Lower leg skin (tissue), 4 donors: ENCODE data around the gene SPATA19. TPM values are rescaled to one million over a fixed set of nuclear protein-coding genes. Genes with fewer than 3 reads are reported as not detected.

Experiments
- DNase-seq, 2 donors: peaks; one replicate each; pipeline ENCODE4 v3.0.0-alpha.2; 2019; ENCODE audit warnings: low spot score in 2 of 2
- H3K4me3 ChIP-seq: fragments of 200-600 bp; sonication (generic); 2 replicates; pipeline ENCODE4 v1.5.1; 2017; ENCODE audit warnings: mild to moderate bottlenecking, low read depth; ENCODE audit not compliant: poor library complexity, severe bottlenecking
- POLR2A ChIP-seq, 2 donors: fragments of 450-650 bp; IDR thresholded peaks; one replicate each; pipeline ENCODE4 v1.6.1; 2016 to 2017; ENCODE audit warnings: antibody characterized with exemption in 2 of 2, mild to moderate bottlenecking in 1 of 2, moderate library complexity in 1 of 2
- WGBS, 2 donors: methylation state at CpG; one replicate each; pipeline ENCODE4 v1.1.5; 2018; 5-methylcytosine and 5-hydroxymethylcytosine counted together
- intact Hi-C: fragments of 100-400 bp; cut with DNase I; formaldehyde crosslinking; loops from one replicate; pipeline ENCODE4 v1.15.0; 2023; ENCODE audit warnings: low total_unique reads
- total RNA-seq, 4 donors: library from RNA; depleted of rRNA; stranded (reverse); fragments of >200 nt; gene quantifications; one replicate each; pipeline ENCODE4 v1.1.0, GENCODE V29; 2016
- TF ChIP-seq, protein P1 (sequence below), 3 donors: fragments of 450-650 bp; IDR thresholded peaks; one replicate each; pipeline ENCODE4 v1.5.1; 2016; ENCODE audit warnings: antibody characterized with exemption in 3 of 3, mild to moderate bottlenecking in 3 of 3, moderate library complexity in 2 of 3

SPATA19 gene
- total RNA-seq, 4 donors from 2014 or later = not detected

DNA sequence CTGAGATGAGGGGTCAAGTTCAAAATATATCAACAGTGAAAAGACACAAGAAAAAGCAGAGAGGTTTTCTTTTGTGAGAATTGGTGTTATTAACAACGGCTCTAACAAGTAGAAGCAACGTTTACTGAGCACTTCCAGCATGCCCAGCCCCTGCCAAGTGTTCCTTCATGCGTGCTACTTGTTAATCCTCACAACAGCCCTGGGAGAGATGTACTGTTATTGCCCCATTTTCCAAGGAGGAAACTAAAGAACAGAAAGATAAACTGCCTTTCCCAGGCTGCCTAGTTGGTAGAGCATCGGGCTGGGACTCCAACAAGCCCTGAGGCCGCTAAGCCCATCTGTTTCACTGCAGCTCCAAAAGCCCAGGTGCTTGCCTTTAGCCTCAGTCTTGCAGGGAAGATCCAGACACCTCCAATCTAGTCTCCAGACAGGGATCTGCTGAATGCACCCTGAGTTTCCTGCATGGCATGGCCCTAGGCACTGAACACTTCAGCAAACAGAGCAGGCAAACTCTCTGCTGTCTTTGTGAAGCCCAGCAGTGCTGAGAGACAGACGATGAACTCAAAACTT is 25.5 kb downstream of the SPATA19 start:
- intact Hi-C loops = no loop called here
- WGBS, 2 donors = 69 to 71% methylated on average over 6 of the region's 6 CpGs
- TF ChIP-seq, protein P1, sequence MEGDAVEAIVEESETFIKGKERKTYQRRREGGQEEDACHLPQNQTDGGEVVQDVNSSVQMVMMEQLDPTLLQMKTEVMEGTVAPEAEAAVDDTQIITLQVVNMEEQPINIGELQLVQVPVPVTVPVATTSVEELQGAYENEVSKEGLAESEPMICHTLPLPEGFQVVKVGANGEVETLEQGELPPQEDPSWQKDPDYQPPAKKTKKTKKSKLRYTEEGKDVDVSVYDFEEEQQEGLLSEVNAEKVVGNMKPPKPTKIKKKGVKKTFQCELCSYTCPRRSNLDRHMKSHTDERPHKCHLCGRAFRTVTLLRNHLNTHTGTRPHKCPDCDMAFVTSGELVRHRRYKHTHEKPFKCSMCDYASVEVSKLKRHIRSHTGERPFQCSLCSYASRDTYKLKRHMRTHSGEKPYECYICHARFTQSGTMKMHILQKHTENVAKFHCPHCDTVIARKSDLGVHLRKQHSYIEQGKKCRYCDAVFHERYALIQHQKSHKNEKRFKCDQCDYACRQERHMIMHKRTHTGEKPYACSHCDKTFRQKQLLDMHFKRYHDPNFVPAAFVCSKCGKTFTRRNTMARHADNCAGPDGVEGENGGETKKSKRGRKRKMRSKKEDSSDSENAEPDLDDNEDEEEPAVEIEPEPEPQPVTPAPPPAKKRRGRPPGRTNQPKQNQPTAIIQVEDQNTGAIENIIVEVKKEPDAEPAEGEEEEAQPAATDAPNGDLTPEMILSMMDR (IDR thresholded peaks at IDR 0.05) = no peak
- no peak for TF ChIP-seq POLR2A (IDR thresholded peaks at IDR 0.05)
- peak in 1 of 2 donors; percentile 29 for DNase-seq
- H3K4me3 ChIP-seq = no peak overlapping the region

DNA sequence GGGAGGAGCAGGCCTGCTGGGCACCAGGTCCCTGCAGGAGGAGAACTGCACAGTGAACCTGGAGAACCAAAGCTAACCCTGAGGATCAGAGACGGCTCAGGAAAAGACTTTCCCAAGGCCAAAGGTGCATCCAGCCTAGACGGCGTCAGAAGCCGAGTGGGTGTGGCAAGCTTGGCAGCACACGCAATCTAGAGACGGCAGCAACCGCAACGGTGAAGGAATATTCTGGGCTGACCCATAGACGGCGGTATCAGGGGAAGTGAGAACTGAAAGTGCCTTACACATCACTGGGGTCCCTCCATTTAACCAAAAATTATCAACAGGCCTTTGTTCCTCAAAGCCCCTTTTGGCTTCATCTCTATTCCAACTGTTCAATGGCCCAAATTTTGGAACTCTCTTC is 26.2 kb downstream of the SPATA19 start:
- WGBS, 2 donors = 88 to 91% methylated on average over 10 of the region's 10 CpGs
- no peak for DNase-seq
- intact Hi-C loops = no loop called here
- TF ChIP-seq, protein P1 (IDR thresholded peaks at IDR 0.05) = no peak
- TF ChIP-seq POLR2A (IDR thresholded peaks at IDR 0.05) = no peak
- no peak overlapping the region for H3K4me3 ChIP-seq

DNA sequence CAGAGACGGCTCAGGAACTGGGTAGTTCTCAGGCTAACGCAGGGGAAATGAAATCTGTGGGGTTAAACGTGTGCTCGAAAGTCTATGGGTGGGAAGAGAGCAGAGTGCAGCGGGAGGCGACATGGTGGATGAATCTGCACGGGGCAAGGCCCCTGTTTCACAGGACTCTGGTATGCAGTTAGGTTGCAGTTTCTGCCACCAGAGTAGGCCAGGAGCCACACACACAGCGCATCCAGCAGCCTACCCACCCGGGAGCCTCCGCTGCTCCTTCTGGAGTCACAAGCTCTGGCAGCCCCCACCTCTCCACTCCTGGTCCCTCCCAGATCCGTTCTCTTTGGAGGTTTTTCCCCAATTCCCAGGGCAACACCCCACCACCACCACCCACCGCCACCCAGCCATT is 27.0 kb downstream of the SPATA19 start:
- WGBS, 2 donors = 83 to 91% methylated on average over 12 of the region's 12 CpGs
- no peak overlapping the region for H3K4me3 ChIP-seq
- DNase-seq = peak in 1 of 2 donors; percentile 53
- TF ChIP-seq, protein P1 (IDR thresholded peaks at IDR 0.05) = no peak
- no peak for TF ChIP-seq POLR2A (IDR thresholded peaks at IDR 0.05)
- intact Hi-C loops = no loop called here

DNA sequence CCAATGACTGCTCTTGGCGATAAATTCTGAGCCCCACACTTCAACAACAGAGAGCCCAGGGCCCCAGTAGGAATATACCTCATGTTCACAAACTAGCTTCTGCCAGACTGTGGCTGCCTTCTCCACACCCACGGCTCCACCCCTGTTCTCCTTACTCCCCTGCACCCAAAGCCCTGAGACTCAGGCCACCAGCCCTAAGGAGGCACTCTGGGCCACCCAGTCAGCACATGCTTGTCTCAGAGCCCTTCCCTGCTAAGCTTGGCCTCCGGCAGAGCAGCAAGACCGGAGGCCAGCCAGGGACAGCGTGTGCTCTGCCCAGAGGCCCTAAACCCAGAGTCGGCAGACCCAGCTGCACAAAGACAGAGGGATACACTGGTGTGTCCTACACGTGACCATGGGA is 27.9 kb downstream of the SPATA19 start:
- no peak overlapping the region for H3K4me3 ChIP-seq
- intact Hi-C loops = no loop called here
- WGBS, 2 donors = 65 to 81% methylated on average over 7 of the region's 7 CpGs
- DNase-seq = peak in 1 of 2 donors; percentile 72
- TF ChIP-seq, protein P1 (IDR thresholded peaks at IDR 0.05) = no peak
- TF ChIP-seq POLR2A (IDR thresholded peaks at IDR 0.05) = no peak

DNA sequence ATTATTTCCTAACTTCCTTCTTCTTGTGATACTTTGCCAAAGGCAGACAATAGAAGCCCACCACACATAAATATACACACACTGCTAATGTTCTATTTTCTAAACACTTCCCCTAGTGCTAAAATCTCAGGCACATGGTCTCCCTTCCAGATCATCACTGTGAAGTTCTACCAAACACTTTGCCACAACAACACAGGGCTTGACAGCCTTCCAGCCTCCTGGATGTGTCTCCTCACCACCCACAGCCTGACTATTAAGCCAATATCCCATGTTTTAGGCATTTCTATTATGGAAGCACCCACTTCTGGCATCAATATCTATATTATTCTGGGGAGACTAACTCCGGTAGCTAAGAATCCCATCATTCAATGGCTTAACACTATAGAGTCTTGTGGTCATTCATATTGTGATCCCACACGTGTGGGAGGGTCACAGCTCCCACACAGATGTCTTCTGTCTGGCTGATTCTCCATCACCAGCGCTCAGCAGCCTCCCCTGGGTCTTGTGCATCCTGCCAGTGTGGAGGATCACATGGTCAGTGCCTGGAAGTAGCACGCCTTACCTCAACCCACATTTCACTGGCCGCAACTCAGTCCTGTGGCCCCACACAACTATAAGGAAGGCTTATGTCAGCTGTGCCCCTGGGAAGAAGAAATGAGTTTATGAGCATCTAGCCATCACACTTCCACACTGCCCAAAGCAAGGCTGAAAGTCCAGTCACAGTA is 29.0 kb downstream of the SPATA19 start:
- H3K4me3 ChIP-seq = no peak overlapping the region
- TF ChIP-seq POLR2A (IDR thresholded peaks at IDR 0.05) = no peak
- TF ChIP-seq, protein P1 (IDR thresholded peaks at IDR 0.05) = no peak
- peak in 1 of 2 donors; percentile 8 for DNase-seq
- 63 to 66% methylated on average over 5 of the region's 5 CpGs for WGBS, 2 donors
- intact Hi-C loops = no loop called here
